ENCODE results near the gene GPR82.

DNA sequence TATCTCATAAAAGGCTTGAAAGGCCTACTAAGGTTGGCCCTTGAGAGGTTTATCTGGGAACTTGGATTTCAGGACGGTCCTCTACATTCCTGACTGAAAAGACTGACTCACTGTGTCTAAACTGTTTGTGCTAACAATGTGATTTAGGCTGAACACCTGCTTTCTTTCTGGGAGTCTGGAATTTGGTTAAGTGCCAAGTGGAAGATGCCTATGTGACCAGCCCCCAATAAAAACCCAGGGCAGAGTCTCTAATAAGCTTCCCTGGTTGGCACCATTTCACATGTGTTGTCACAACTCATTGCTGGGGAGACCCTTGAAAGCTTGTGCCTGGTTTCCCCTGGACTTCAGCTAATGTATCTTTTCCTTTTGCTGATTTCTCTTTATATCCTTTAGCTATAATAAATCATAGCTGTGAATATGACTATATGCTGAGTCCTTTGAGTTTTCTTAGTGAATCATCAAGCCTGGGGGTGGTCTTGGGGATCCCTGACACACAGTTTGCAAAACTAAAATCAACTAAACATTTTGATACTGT lies 55.1 kb downstream of the GPR82 start:
- TF ChIP-seq, protein P1, sequence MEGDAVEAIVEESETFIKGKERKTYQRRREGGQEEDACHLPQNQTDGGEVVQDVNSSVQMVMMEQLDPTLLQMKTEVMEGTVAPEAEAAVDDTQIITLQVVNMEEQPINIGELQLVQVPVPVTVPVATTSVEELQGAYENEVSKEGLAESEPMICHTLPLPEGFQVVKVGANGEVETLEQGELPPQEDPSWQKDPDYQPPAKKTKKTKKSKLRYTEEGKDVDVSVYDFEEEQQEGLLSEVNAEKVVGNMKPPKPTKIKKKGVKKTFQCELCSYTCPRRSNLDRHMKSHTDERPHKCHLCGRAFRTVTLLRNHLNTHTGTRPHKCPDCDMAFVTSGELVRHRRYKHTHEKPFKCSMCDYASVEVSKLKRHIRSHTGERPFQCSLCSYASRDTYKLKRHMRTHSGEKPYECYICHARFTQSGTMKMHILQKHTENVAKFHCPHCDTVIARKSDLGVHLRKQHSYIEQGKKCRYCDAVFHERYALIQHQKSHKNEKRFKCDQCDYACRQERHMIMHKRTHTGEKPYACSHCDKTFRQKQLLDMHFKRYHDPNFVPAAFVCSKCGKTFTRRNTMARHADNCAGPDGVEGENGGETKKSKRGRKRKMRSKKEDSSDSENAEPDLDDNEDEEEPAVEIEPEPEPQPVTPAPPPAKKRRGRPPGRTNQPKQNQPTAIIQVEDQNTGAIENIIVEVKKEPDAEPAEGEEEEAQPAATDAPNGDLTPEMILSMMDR (optimal IDR thresholded peaks at IDR 0.05 in 1 of 3, IDR thresholded peaks at IDR 0.05 in 1 of 3, conservative IDR thresholded peaks at IDR 0.05 in 1 of 3; ENCODE audit: extremely low read depth in 1 of 3, insufficient read depth in 2 of 3, low read length in 3 of 3), result no peak
- no peak for TF ChIP-seq EZH2 (IDR thresholded peaks at IDR 0.05; ENCODE audit: low read length)
